Activated naive CD8-positive, alpha-beta T cell treated with anti-CD3 and anti-CD28 coated beads, Interleukin-2, amount 50 U/mL, for 24 hours (primary cell): ENCODE results near the gene ZFP36.

Source experiments
- ATAC-seq: fragments of 150-1000 bp; cut with Tn5 transposase; one replicate; pipeline ENCODE4 v1.10.0; 2021
- DNase-seq: peaks from one replicate; pipeline ENCODE4 v3.0.0; 2021
- H3K27ac Mint-ChIP-seq: one replicate; pipeline ENCODE4 v1.8.0; 2021; ENCODE audit warnings: mild to moderate bottlenecking, mixed read lengths
- H3K27me3 Mint-ChIP-seq: one replicate; pipeline ENCODE4 v1.8.0; 2021; ENCODE audit warnings: mixed read lengths
- H3K36me3 Mint-ChIP-seq: one replicate; pipeline ENCODE4 v1.8.0; 2021; ENCODE audit warnings: low read depth, mixed read lengths
- H3K4me1 Mint-ChIP-seq: one replicate; pipeline ENCODE4 v1.8.0; 2021; ENCODE audit warnings: mixed read lengths
- H3K4me3 Mint-ChIP-seq: one replicate; pipeline ENCODE4 v1.8.0; 2021; ENCODE audit warnings: mild to moderate bottlenecking, moderate library complexity, mixed read lengths
- H3K9me3 Mint-ChIP-seq: one replicate; pipeline ENCODE4 v1.8.0; 2021; ENCODE audit warnings: mixed read lengths

Gene ZFP36

DNA sequence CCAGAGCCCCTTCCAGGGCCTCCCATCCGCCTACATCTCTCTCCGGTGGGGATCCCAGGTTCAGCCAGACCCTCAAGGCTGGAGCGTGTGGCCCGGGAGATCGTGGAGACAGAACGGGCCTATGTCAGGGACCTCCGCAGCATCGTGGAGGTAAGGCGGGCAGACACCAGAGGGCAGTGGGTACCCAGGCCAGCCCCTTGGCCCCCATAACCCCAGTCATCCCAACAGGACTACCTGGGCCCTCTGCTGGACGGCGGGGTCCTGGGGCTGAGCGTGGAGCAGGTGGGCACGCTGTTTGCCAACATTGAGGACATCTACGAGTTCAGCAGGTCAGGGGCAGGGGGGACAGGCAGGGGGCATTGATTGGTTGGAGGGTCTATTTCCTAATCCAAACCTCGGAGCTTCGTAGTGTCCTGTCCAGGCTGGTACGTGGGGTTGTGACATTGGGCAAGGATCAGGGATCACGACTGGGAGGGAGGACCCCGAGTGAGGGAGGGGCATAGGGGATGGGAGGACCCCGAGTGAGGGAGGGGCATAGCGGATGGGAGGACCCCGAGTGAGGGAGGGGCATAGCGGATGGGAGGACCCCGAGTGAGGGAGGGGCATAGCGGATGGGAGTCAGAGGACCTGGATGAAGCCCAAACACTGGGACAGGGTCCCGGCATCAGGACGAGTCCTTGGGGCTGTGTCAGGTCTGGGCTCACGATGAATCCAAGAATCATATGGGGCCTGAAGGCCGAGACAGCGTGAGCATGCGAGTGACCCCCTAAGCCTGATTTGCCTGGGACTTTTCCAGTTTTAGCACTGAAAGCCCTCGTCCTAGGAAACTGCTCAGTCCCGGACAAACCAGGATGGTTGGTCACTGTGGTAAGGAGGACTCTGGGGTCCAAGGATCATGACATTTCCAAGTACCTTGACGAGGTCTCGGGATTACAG lies 8.7 kb downstream of the ZFP36 start:
- H3K4me3 Mint-ChIP-seq, result no peak overlapping the region
- ATAC-seq, result no peak
- peaks cover 2% of the 10 kb centered on the region for H3K27me3 Mint-ChIP-seq

DNA sequence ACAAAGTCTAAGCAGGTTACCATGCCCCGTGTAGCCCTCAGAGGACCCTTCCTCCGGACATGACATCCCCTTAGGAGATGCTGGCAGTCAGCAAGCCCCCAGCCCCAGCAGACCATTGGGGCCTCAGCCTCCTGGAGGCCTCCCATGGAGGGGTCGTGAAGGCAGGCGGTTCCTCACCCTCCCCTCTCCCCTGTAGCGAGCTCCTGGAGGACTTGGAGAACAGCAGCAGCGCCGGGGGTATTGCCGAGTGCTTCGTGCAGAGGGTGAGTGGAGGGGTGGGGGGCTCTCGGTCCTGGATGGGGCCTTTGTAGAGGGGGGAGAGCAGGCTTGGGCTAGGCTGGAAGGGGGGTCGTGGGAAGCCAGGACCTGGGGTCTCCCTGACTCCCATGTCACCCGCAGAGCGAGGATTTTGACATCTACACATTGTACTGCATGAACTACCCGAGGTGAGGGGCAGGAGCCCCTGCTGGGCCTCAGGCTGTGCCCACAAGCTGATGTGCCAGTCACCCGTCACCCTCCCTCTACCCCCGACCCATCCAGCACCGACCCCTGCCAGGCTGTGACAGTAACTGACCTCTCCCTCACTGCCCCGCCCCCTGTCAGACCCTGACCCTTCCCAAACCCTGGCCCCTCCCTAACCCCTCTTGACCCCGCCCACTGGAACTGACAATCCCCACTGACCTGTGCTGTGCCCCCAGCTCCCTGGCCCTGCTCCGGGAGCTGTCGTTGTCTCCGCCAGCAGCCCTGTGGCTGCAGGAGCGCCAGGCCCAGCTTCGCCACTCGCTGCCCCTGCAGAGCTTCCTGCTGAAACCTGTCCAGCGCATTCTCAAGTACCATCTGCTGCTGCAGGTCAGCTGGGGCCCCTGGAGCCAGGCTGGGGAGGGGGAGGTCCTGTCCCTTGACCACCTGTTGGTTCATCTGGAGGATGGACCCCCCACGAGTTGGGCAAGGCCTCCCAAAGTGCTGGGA lies 9.8 kb downstream of the ZFP36 start:
- H3K27me3 Mint-ChIP-seq, result peaks cover 2% of the 10 kb centered on the region
- no peak overlapping the region for H3K27ac Mint-ChIP-seq
- H3K4me3 Mint-ChIP-seq, result no peak overlapping the region
- no peak for ATAC-seq
- no peaks in the 10 kb centered on the region for H3K9me3 Mint-ChIP-seq
- no peak for DNase-seq
- peaks cover 20% of the 10 kb centered on the region for H3K4me1 Mint-ChIP-seq
- peaks cover 5% of the 10 kb centered on the region for H3K36me3 Mint-ChIP-seq

More for the DNA sequence above, 8.7 kb downstream of the ZFP36 start:
- Mint-ChIP-seq H3K9me3 (no peaks in the 10 kb centered on the region), H3K36me3 (peaks cover 5% of the 10 kb centered on the region), H3K27ac (no peak overlapping the region), H3K4me1 (peaks cover 31% of the 10 kb centered on the region)
- no peak for DNase-seq

DNA sequence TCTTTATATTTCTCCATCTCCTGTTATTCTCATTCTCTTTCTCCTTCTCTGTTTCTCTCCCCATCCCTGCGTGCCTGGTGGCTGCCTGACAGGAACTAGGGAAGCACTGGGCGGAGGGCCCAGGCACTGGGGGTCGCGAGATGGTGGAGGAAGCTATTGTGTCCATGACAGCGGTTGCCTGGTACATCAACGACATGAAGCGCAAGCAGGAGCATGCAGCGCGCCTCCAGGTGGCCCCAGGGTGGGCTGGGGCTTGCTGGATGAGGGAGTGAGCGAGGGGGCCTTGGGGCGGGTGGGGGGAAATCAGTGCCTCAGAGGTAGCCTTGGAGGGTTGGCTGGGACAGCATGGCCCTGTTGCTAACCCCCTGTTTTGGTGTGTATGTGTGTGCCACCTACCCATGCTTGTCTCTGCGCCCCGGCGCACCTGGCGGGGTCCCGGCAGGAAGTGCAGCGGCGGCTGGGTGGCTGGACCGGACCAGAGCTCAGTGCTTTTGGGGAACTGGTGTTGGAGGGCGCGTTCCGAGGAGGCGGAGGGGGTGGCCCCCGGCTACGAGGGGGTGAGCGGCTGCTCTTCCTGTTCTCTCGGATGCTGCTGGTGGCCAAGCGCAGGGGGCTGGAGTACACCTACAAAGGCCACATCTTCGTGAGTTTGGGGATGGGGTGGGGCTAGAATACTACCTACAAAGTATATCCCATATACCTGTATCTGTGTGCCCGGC lies 11.0 kb downstream of the ZFP36 start:
- peaks cover 12% of the 10 kb centered on the region for H3K4me1 Mint-ChIP-seq
- H3K9me3 Mint-ChIP-seq, result no peaks in the 10 kb centered on the region
- DNase-seq, result no peak
- peaks cover 3% of the 10 kb centered on the region for H3K36me3 Mint-ChIP-seq
- H3K27me3 Mint-ChIP-seq, result no peaks in the 10 kb centered on the region
- no peak overlapping the region for H3K4me3 Mint-ChIP-seq
- H3K27ac Mint-ChIP-seq, result no peak overlapping the region
- ATAC-seq, result no peak

DNA sequence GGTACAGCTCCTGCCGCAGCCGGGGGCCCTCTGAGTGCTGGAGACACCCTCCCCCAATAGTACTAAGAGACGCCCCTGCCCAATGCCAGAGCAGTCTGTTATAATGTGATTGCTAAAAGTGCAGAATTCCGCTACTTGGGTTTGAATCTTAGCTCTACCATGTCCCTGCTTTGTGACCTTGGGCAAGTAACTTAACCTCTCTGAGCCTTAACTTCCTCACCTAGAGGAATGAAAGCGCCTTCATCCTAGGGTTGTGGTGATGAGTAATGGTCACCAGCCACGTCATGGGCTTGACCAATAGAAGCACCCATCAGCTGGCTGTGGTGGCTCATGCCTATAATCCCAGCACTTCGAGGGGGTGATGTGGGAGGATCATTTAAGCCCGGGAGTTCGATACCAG lies 12.4 kb downstream of the ZFP36 start:
- H3K27ac Mint-ChIP-seq, result no peak overlapping the region
- ATAC-seq (no peak), DNase-seq (no peak)
- no peak overlapping the region for H3K4me3 Mint-ChIP-seq
- H3K36me3 Mint-ChIP-seq, result peaks cover 5% of the 10 kb centered on the region
- peaks cover 7% of the 10 kb centered on the region for H3K4me1 Mint-ChIP-seq
- H3K27me3 Mint-ChIP-seq, result no peaks in the 10 kb centered on the region
- H3K9me3 Mint-ChIP-seq, result no peaks in the 10 kb centered on the region

DNA sequence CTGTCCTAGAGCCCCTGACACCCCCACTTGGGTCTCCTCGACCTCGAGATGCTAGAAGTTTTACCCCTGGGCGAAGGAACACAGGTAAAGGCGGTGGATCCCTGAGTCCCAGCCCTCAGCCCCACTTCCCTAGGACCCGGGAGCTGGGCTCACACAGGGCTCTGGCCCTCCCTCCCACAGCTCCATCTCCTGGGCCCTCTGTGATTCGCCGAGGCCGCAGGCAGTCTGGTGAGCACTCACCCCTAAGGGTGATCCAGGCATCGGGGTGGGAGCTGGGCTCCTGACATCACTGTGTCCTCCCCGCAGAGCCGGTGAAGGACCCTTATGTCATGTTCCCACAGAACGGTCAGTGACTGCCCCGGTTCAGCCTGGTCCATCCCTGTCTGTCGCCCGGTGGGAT lies 14.1 kb downstream of the ZFP36 start:
- Mint-ChIP-seq H3K36me3 (peaks cover 5% of the 10 kb centered on the region), H3K4me3 (no peak overlapping the region), H3K27me3 (no peaks in the 10 kb centered on the region), H3K9me3 (no peaks in the 10 kb centered on the region), H3K27ac (no peak overlapping the region), H3K4me1 (no peaks in the 10 kb centered on the region)
- DNase-seq (no peak), ATAC-seq (no peak)

DNA sequence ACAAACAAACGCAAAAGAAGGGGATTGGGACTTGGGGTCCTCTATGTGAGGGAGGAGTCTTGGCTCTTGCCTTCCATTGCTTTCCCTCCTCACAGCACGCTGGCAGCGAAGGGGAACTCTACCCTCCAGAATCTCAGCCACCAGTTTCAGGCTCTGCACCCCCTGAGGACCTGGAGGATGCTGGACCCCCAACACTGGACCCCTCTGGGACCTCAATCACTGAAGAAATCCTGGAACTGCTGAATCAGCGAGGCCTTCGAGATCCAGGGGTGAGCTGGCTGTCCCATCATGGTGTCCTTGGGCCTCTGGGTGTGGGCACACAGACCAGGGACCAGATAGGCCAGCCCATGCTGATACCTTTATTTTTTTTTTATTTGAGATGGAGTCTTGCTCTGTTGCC lies 15.4 kb downstream of the ZFP36 start:
- DNase-seq (no peak), ATAC-seq (no peak)
- H3K27ac Mint-ChIP-seq, result no peak overlapping the region
- no peaks in the 10 kb centered on the region for H3K27me3 Mint-ChIP-seq
- H3K4me1 Mint-ChIP-seq, result no peaks in the 10 kb centered on the region
- H3K9me3 Mint-ChIP-seq, result no peaks in the 10 kb centered on the region
- H3K36me3 Mint-ChIP-seq, result peaks cover 5% of the 10 kb centered on the region
- no peak overlapping the region for H3K4me3 Mint-ChIP-seq

DNA sequence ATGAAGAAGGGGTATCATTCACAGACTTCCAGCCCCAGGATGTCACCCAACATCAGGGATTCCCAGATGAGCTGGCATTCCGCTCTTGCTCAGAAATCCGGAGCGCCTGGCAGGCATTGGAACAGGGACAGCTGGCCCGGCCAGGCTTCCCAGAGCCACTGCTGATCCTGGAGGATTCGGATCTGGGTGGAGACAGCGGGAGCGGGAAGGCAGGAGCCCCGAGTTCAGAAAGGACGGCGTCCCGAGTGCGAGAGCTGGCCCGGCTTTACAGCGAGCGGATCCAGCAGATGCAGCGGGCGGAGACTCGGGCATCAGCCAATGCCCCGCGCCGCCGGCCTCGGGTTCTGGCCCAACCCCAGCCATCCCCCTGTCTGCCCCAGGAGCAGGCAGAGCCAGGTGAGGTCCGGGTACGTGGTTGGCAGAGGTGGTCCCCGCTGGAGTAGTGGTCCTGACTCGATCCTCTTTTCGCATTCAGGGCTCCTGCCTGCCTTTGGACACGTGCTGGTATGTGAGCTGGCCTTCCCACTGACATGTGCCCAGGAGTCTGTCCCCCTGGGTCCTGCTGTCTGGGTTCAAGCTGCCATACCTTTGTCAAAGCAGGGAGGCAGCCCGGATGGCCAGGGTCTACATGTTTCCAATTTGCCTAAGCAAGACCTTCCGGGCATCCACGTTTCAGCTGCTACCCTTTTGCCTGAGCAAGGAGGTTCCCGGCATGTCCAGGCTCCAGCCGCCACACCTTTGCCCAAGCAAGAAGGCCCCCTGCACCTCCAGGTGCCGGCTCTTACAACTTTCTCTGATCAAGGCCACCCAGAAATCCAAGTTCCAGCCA lies 16.8 kb downstream of the ZFP36 start:
- ATAC-seq, result no peak

DNA sequence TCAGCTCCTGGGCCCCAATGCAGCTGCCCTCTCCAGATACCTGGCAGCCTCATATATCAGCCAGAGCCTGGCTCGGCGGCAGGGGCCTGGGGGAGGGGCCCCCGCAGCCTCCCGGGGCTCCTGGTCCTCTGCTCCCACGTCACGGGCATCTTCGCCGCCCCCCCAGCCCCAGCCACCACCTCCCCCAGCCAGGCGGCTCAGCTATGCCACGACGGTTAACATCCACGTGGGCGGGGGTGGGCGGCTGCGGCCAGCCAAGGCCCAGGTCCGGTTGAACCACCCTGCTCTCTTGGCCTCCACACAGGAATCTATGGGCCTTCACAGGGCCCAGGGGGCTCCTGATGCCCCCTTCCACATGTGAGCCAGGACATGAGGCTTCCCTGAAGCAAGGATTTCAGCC lies 18.3 kb downstream of the ZFP36 start:
- peaks cover 2% of the 10 kb centered on the region for H3K36me3 Mint-ChIP-seq

More for the DNA sequence above, 16.8 kb downstream of the ZFP36 start:
- DNase-seq, result no peak
- Mint-ChIP-seq H3K9me3 (no peaks in the 10 kb centered on the region), H3K27me3 (no peaks in the 10 kb centered on the region), H3K36me3 (peaks cover 5% of the 10 kb centered on the region), H3K27ac (no peak overlapping the region), H3K4me1 (no peaks in the 10 kb centered on the region), H3K4me3 (no peak overlapping the region)

DNA sequence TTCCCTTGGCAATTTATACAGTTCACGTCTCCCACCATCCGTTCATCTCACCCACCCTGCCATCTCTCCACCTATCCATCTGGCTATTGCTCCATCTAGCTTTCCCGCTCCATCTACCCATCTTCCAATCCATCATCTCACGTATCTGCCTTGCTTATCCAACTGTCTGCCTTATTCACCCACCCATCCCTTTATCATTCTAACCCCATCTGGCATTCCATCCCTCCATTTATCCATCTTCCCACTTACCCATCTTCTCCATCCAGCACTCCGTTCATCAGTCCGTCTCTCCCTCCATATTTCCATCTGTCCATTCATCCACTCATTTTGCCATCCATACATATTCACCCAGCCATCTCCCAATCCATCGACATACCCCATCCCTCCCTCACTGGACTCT lies 19.1 kb downstream of the ZFP36 start:
- no peak for ATAC-seq

More for the DNA sequence above, 18.3 kb downstream of the ZFP36 start:
- Mint-ChIP-seq H3K27me3 (no peaks in the 10 kb centered on the region), H3K4me3 (no peak overlapping the region), H3K27ac (no peak overlapping the region), H3K9me3 (no peaks in the 10 kb centered on the region), H3K4me1 (no peaks in the 10 kb centered on the region)
- ATAC-seq, result no peak
- no peak for DNase-seq

DNA sequence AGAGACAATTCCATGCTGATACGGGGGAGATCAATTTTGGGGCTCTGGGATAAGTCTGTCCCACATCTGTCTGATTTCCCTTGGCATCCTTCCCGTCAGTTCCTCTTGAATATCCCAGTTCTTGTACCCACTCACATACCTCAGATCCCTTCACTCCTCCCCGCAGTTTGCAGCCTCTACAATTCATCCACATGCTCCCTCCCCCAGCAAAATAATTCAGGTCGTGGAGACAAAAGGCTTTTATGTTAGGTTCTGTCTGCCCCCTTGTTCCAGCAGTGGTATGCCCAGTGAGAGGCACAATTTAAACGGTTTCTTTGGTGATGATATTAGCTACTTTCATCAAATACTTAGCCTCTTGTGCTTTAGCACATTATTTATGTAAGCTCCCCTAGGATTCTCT lies 19.5 kb downstream of the ZFP36 start:
- H3K9me3 Mint-ChIP-seq, result no peaks in the 10 kb centered on the region
- peaks cover 6% of the 10 kb centered on the region for H3K36me3 Mint-ChIP-seq
- DNase-seq (no peak), ATAC-seq (no peak)
- H3K4me1 Mint-ChIP-seq, result peaks cover 9% of the 10 kb centered on the region
- H3K27me3 Mint-ChIP-seq, result no peaks in the 10 kb centered on the region
- H3K4me3 Mint-ChIP-seq, result no peak overlapping the region
- no peak overlapping the region for H3K27ac Mint-ChIP-seq

More for the DNA sequence above, 19.1 kb downstream of the ZFP36 start:
- peaks cover 2% of the 10 kb centered on the region for H3K36me3 Mint-ChIP-seq
- peaks cover 5% of the 10 kb centered on the region for H3K4me1 Mint-ChIP-seq
- no peak overlapping the region for H3K27ac Mint-ChIP-seq
- DNase-seq, result no peak
- H3K4me3 Mint-ChIP-seq, result no peak overlapping the region
- no peaks in the 10 kb centered on the region for H3K27me3 Mint-ChIP-seq
- no peaks in the 10 kb centered on the region for H3K9me3 Mint-ChIP-seq

DNA sequence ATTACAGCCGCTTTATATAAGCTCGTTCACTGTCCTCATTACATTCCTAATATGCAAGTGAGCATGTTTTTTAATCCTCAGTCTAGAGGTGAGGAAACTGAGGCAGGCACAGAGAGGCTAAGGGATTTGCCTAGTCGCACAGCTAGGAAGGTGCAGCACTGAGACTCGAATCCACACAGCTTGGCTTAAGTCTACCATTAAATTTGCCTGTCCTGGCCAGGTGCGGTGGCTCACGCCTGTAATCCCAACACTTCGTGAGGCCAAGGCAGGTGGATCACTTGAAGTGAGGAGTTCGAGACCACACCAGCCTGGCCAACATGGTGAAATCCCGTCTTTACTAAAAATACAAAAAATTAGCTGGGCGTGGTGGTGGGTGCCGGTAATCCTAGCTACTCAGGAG lies 21.1 kb downstream of the ZFP36 start:
- ATAC-seq (no peak), DNase-seq (no peak)
- no peaks in the 10 kb centered on the region for H3K9me3 Mint-ChIP-seq
- H3K27ac Mint-ChIP-seq, result no peak overlapping the region
- H3K36me3 Mint-ChIP-seq, result peaks cover 13% of the 10 kb centered on the region
- H3K4me1 Mint-ChIP-seq, result peaks cover 17% of the 10 kb centered on the region
- H3K27me3 Mint-ChIP-seq, result no peaks in the 10 kb centered on the region
- no peak overlapping the region for H3K4me3 Mint-ChIP-seq

DNA sequence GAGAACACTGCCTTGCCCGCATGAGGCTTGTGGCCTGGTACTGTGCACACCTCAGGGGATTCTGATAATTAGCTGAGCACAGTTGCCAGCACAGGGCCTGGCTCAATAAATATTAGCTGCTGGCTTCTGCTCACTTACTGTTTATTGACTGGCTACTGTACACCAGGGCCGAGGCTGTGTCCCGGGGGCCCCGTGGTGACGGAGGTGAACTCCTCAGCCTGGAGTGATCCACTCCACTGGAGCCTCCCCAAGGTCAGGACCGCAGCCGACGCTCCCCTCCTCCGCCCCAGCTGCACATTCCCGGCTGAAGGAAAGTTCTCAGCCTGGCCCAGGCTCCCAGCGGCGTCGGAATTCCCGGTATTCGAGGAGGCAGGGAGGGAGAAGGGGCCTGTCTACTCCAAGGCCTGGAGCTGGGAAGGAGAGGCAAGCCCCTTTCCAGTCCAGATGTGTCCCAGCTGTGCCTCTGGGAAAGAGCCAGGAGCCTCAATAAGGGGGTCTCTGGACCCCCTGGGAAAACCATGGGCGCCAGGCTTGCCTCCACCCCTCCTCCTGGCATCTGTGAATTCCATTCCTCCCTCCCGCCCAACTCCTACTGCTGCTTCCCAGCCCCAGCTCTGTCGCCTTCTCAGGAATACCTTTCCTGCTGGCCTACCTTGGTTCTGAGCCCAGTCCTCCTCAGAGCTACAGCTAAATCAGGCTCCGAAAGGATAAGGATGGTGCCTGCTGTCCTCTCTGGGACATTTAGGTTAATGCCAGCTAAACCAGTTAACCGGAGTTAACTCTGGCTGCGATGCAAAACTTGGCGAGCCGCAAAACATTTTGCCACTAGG lies 21.9 kb downstream of the ZFP36 start:
- Mint-ChIP-seq H3K27me3 (no peaks in the 10 kb centered on the region), H3K36me3 (peaks cover 19% of the 10 kb centered on the region)
- no peak for ATAC-seq

More for the DNA sequence above, 21.9 kb downstream of the ZFP36 start:
- no peak for DNase-seq
- H3K27ac Mint-ChIP-seq, result no peak overlapping the region
- H3K9me3 Mint-ChIP-seq, result no peaks in the 10 kb centered on the region
- H3K4me1 Mint-ChIP-seq, result peaks cover 25% of the 10 kb centered on the region
- no peak overlapping the region for H3K4me3 Mint-ChIP-seq
